Measurements from ENCODE around the gene CRIP1. TPM values are rescaled to one million over a fixed set of nuclear protein-coding genes. Genes with fewer than 3 reads are reported as not detected.

The CRIP1 gene
- total RNA-seq, 4 donors from 2014 or later: 26.4 to 77.8 (median 33.5) TPM

GRCh38 chr14:105448706-105449111 is 38.0 kb upstream of the CRIP1 start:
- peak; percentile 52 to 56 for DNase-seq (ENCODE audit: low spot score in 2 of 2)
- Histone ChIP-seq H3K4me3 (no peak overlapping the region), H3K4me1 (peaks cover 0 to 17% (median 5%) of the 10 kb centered on the region in 4 donors), H3K27ac (peak overlapping the region in 3 of 4 donors; percentile 10 to 78 (median 71)), H3K9me3 (no peaks in the 10 kb centered on the region), H3K36me3 (peaks cover 0 to 63% (median 0%) of the 10 kb centered on the region in 3 donors), H3K27me3 (no peaks in the 10 kb centered on the region)
- 21 to 35% methylated on average over 11 to 16 of the region's 16 CpGs for WGBS, 2 donors
- no peak for TF ChIP-seq POLR2A (IDR thresholded peaks at IDR 0.05)
- TF ChIP-seq CTCF (IDR thresholded peaks at IDR 0.05): peak; percentile 91 to 95 (median 95)
- TF ChIP-seq EP300 (IDR thresholded peaks at IDR 0.05): peak in 1 of 2 donors; percentile 60

GRCh38 chr14:105449276-105450122 is 37.2 kb upstream of the CRIP1 start:
- no peaks in the 10 kb centered on the region for H3K9me3 ChIP-seq
- peak overlapping the region in 2 of 4 donors; percentile 40 to 78 for H3K27ac ChIP-seq
- DNase-seq (ENCODE audit: low spot score in 2 of 2): no peak
- 84 to 86% methylated on average over 38 to 44 of the region's 47 CpGs for WGBS, 2 donors
- peaks cover 0 to 17% (median 5%) of the 10 kb centered on the region in 4 donors for H3K4me1 ChIP-seq
- H3K36me3 ChIP-seq: peaks cover 0 to 71% (median 0%) of the 10 kb centered on the region in 3 donors
- no peak overlapping the region for H3K4me3 ChIP-seq
- H3K27me3 ChIP-seq: no peaks in the 10 kb centered on the region
- TF ChIP-seq POLR2A (IDR thresholded peaks at IDR 0.05) (no peak), CTCF (IDR thresholded peaks at IDR 0.05) (no peak), EP300 (IDR thresholded peaks at IDR 0.05) (no peak)

- no peak for DNase-seq (ENCODE audit: low spot score in 2 of 2)
- peaks cover 0 to 17% (median 5%) of the 10 kb centered on the region in 4 donors for H3K4me1 ChIP-seq
- no peak overlapping the region for H3K4me3 ChIP-seq
- H3K36me3 ChIP-seq: peaks cover 0 to 76% (median 0%) of the 10 kb centered on the region in 3 donors
- TF ChIP-seq CTCF (IDR thresholded peaks at IDR 0.05) (no peak), EP300 (IDR thresholded peaks at IDR 0.05) (no peak), POLR2A (IDR thresholded peaks at IDR 0.05) (no peak)
- WGBS, 2 donors: 87 to 92% methylated on average over 21 to 22 of the region's 22 CpGs
- H3K9me3 ChIP-seq: no peaks in the 10 kb centered on the region
- no peaks in the 10 kb centered on the region for H3K27me3 ChIP-seq
- no peak overlapping the region for H3K27ac ChIP-seq
Measured at GRCh38 chr14:105450123-105450505, 36.6 kb upstream of the CRIP1 start.

GRCh38 chr14:105450864-105451720 is 35.6 kb upstream of the CRIP1 start:
- Histone ChIP-seq H3K4me1 (peaks cover 0 to 17% (median 5%) of the 10 kb centered on the region in 4 donors), H3K9me3 (no peaks in the 10 kb centered on the region), H3K27me3 (no peaks in the 10 kb centered on the region), H3K27ac (no peak overlapping the region), H3K36me3 (peaks cover 0 to 78% (median 0%) of the 10 kb centered on the region in 3 donors), H3K4me3 (no peak overlapping the region)
- DNase-seq (ENCODE audit: low spot score in 2 of 2): no peak
- WGBS, 2 donors: 83 to 85% methylated on average over 22 to 28 of the region's 29 CpGs
- TF ChIP-seq CTCF (IDR thresholded peaks at IDR 0.05): no peak
- no peak for TF ChIP-seq EP300 (IDR thresholded peaks at IDR 0.05)
- TF ChIP-seq POLR2A (IDR thresholded peaks at IDR 0.05): no peak

Data from tibial nerve (tissue), 4 donors.